Stimulated activated CD8-positive, alpha-beta memory T cell treated with anti-CD3 and anti-CD28 coated beads, Interleukin-15, amount 100 ng/mL, for 48 hours (primary cell): ENCODE measurements around the gene MAP2K4.

Experiments
- DNase-seq, 2 donors: peaks; one replicate each; pipeline ENCODE4 v3.0.0-alpha.2; 2020; ENCODE audit warnings: low read depth in 2 of 2

Gene MAP2K4

DNA sequence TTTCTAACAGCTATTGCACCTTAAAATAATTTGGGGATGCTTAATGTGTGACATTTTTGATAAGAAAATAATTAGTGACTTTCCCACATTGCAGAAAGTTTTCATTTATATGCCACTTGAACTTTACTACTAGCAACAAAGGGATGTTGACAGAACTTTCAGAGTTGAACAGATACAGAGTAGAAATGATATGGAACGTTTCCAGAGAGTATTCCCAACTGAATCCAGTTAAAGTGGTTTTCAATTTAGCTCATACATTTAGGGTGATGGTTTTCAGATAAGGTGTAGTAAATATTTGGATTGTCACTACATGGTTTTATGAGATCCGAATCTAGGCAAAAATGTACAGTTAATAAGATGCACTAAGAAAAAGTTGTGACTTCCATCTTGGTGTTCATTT is 17.3 kb downstream of the MAP2K4 start:
- DNase-seq = no peak

DNA sequence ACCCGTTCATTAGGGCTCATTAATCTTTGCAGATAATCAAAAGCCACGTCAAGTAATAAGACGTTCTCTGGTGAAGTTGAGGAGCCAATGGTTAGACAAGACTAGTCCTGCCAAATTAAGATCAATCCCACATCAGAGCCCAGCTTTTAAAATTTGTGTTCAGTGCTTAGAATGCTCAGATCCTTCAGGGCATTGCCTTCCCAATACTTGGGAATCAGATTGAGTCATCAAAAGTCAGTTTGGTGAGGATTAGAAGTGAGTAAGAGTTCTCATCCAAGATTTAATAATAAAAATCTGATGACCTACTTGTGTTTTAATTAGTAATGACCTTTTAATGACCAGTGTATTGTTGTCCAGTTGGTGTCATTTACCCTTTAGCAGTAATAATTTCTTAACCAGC is 19.8 kb downstream of the MAP2K4 start:
- no peak for DNase-seq

DNA sequence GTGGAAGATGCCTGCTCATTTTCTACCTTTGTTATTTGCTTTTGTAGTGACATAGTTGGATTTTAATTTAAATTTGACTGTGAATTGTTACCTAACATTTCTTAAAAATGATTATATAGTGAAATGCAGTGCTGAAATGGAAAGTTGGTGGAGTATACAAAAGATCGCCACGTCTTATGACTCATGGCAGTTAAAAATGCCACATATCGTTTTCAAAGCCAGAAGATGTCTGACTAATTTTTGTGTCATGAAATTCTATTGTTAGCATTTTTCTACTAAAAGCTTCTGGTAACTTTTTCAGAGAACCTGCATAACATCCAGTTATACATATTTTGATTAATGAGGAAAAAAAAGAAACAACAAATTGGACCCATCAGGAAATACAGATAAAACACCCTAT is 20.6 kb downstream of the MAP2K4 start:
- no peak for DNase-seq

DNA sequence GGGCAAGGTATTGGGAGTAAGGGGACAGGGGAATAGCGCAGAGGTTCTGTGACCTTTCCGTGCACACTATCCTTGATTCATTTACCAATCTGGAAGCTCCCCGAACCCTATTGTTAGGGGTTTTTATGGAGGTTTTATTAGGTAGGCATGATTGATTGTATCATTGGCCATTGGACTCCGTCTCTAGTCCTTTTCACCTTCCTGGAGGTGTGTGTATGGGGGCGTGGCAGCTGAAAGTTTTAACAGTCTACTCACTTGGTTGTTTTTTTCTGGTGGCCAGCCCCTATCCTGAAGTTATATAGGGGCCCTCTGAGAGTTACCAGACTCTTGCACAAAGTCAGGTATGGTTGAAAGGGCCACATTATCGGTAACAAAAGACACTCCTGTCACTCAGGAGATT is 23.0 kb downstream of the MAP2K4 start:
- DNase-seq = no peak

DNA sequence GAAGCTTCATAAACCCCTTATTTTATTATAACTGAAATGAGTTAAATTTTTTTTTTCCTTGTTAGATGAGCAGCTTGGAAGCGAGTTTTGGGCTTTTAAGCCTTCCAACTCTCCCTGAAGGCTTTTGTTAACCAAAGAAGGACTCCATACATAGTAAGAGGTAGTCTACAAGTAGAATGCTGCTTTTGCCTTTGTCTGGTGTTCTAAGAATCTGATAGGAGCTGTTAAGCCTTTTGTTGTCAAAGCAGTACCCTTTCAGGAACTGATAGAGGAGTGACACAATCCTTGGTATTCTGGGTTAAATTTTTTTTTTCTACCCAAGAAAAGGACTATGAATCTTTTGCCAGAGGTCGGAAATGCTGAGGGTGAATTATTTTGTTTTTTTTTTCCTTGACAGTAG is 26.1 kb downstream of the MAP2K4 start:
- no peak for DNase-seq

DNA sequence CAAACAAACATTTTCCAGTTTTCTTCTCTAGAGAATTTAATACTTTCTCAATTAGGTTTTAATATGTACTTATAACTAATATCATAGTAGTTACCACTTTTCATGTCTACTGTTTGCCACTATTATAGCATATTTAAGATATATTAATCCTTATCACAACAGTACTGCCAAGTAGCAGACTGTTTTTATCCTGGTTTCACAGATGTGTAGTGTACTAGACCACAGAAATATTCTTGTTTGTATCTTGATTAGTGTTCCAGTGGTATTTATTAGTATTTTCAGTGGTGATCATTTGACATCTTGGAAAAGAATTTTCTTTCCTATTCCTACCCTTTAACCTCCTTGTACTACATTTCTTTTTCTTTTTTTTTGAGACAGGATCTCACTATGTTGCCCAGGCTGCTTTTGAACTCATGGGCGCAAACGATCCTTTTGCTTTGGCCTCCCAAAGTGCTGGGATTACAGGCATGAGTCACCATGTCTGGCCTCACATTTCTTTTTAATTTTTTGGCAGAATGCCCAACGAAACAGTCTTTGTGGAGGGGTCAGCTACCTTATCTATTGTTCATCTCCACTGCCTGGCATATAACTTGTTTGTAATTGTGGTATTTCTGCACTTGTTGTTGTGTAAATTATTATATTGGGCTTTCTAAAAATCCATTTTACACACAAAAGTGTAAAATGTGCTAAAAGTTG is 27.2 kb downstream of the MAP2K4 start:
- no peak for DNase-seq

DNA sequence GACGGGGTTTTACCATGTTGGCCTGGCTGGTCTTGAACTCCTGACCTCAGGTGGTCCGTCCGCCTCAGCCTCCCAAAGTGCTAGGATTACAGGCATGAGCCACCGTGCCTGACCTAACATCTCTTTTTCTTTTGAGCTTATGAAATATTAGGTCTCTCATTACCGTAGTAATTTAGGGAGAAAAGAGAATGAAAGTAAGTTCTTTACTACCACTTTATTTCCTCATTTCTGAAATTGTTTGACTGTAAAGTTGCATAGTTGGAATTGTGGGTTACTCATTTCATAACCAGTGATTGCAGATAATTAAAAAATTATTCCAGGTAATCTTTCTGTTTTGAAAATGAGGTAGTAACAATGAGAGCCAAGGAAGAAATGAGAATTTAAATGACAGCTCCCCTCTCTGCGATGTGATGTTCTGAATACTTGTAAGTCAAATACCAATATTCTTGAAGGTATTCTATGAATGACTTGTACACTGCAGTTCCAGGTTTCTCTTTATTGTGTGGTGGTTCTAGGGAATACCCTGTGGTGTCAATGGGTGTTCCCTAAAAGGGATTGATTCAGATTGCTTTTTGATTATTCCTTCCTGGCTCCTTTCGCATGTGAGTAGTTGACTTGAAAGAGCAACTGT is 28.3 kb downstream of the MAP2K4 start:
- DNase-seq = no peak

DNA sequence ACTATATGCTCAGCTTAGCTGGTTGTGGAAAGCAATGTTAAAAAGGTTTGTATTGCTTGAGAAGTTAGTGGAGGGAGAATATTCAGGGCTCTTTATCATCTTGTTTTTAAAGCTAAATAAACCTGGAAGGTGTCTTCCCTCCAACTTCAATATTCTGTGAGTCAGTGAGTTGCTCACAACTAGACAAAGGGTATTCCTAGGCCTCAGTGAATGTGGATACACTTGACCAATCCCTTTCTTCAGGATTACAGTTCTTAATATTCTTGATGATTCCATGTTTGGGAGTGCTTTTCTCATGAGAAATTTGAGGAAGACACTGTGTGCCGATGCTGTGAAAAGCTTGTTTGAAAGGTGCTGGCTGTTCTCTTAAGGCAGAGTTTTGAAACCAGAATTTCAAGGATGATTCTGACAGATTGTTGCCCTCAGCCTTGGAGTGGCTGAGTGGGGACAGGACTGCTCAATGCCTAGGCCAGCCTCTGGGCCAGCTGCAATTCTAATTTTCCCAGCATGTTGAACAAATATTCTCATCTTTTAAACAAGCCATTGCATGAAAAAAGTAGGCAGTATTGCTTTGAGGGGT is 30.1 kb downstream of the MAP2K4 start:
- DNase-seq = no peak

DNA sequence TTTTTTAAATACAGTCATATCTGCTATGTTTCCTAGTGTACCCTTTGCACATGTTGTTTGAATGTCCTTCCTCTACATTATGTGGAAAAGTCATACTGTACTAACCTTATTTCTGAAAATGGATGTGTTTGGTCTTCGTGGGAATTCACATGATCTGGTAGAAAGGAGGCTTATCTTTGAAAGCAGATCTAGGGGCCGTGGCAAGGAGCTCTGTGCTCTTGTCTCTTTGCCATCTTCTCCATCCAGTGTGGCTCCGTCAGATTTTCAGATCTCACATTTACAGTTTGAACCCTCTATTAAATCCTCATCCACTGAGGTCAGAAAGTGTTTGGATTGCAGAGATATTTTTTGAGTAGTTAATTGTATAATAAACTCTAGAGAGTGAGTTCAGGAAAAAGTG is 32.9 kb downstream of the MAP2K4 start:
- no peak for DNase-seq

DNA sequence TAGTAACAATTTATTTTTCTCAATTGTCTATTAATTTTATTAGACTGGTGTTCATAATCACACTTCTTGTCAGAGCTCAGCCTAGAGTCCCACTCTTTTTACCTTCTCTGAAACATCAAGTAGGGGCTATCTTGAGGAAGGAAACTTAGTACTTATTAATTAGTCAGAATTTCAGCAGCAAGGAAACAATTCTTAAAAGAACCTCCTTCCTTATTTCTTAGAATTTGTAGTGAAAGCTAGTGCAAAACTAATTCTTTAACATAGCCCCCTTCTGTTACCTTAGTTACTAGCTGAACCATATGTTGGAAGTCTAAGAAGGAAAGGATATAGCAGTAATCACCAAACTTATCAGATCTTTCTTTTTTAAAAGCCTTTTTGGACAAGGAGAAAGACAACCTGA is 35.2 kb downstream of the MAP2K4 start:
- DNase-seq = no peak

DNA sequence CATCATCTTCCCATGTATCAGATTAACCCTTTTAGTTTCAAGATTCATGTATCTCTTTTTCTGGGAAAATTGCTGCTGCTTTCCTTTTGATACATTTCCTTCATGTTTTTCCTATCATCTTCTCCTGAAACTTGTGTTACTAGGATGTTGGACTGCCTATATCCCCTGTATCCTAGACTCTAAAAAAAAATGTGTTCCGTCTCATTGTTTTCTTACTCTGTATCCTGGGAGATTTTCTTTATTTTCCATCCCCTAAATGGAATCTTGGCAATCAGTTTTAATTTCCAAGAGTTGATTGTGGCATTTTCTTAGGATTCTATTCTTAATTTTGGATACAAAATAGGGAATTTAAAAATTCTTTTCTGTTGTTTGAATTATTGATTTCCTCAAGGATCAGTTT is 36.8 kb downstream of the MAP2K4 start:
- DNase-seq = no peak

DNA sequence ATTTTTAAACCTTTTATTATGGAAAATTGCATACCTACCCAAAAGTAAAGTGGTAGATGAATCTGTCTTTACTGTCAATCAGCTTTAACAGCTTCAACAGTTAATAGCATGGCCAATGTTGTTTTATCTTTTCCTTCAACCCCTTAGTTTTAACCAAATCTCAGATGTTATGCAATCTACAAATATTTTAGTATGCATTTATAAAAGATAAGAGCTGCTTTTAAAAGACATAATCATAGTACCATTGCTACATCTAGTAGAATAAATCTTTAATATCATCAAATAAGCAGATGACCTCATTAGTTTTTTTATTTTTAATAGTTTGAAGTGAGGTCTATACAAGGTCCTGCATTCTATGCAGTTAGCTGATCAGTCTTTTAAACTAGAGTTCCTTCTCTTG is 37.9 kb downstream of the MAP2K4 start:
- no peak for DNase-seq

DNA sequence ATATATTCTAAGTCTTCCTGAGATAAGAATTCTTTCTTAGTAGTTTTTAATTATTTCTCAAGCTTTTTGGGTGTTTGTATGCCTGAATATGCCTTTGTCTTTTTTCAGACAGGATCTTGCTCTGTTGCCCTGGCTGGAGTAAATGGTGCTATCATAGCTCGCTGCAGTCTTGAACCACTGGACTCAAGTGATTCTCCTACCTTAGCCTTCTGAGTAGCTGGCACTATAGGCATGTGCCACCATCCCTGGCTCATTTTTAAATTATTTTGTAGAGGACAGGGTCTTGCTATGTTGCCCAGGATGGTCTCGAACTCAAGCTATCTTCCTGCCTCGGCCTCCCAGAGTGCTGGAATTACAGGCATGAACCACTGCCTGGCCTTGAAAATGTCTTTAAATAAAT is 41.6 kb downstream of the MAP2K4 start:
- no peak for DNase-seq

DNA sequence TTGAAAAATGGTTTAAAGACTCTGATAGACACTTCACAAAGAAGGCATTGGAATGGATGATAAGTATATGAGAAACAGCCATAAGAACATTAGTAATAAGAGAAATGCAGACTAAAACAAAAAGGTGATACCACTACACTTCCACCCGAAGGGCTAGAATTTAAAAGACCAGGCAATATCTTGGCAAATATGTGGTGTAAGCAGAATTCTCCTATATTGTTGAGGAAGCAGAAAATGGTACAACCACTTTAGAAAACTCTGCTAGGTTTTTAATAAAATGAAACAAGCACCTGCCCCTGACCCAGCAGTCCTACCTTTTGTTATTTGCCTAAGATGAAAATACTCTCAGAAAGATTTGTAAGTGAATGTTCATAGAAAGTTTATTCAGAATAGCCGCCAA is 43.7 kb downstream of the MAP2K4 start:
- no peak for DNase-seq

DNA sequence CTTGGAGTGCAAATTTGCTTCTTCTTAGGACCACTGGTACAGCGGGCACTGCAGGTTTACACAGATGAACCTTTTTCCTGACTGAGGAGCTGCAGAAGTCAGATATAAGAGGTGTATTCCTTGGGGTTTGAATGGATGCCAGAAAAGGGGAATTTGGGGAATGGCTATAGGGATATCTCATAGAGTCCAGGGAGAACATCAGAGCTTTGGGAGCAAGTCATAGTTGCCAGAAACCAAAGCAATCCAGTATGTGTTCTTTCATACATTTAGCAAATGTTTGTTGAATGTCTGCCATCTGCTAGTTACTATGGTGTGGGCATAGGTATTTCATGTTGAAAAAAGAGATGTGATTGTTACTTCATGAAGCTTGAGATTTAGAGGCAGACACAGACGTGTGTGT is 46.8 kb downstream of the MAP2K4 start:
- no peak for DNase-seq

DNA sequence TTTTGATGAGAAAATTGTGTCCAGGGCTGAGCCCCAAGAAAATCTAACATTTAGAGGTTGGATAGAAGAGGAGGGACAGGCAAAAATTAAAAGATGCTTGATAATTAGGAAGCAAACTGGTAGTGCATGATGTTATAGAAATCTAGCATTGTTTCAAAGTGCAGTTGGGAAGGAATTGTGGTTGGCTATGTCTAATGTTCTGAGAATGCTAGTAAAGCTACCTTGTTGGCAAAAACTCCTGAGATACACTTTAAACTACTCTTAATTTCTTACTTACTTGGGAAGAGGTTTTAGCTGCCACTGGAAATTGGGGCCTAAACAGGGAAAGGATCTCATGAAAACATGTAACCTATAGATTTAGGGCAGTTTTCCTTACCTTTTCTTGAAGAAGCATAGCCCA is 48.3 kb downstream of the MAP2K4 start:
- DNase-seq = no peak

DNA sequence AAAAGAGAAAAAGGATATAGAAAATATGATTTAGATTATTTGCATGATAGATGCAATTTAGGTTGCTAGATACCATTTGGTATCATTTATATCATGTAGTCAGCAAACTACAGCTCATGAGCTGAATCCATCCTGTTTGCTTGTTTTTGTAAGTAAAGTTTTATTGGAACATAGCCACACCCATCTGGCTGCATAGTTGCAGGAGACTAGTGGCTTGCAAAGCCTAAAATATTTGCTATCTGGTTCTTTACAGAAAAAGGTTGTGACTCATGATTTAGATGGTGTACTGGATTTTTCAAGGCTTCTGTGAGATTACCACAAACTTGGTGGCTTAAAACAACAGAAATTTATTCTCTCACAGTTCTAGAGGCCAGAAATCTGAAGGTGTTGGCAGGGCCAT is 49.9 kb downstream of the MAP2K4 start:
- no peak for DNase-seq

DNA sequence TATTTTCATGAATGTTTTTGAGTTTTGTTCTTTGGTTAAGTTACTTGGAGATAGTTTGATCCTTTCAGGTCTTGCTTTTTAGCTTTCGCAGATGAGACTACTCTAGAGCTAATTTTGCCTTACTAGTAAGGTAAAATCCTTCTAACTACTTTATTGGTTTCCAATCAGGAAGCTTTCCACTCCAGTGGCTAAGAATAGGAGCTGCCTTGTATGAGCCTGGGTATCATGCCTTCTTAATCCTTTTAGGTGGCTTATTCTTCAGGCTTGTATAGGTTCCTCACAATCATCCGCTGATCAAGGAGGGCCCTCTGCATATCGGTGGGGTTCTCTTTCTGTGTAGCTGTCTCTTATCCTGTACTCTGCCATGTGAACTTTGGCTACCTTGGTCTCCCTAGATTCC is 53.7 kb downstream of the MAP2K4 start:
- no peak for DNase-seq

DNA sequence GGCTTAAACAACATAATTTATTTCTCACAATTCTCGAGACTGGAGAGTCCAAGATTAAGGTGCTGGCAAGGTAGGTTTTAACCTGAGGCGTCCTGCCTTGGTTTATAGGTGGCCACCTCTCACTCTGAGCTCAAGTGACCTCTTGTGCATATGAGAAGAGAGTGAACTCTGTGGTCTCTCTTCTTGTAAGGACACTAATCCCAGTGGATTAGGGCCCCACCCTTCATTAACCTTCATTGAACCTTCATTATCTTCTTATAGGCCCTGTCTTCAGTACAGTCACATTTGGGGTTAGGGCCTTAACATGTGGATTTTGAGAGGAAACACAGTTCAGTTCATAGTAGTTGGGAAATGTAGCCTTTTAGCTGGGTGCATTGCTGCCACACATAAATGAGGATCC is 57.1 kb downstream of the MAP2K4 start:
- DNase-seq = no peak

DNA sequence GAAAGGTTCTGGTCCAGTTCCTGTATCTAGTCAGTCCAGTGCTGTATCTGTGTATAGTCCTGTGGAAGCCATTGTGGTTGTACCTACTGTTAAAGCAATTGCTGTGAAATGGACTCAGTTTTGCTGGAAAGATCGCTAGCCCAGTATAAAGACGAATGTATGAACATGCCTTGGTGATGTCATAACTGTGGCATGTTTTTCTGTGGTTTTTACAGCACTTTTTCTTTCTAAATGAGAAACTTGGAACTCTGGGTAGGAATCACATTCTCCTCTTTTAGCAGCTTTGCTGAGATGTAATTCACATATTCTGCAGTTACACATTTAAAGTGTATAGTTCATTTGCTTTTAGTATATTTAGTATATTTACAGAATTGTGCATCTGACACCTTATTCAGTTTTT is 58.1 kb downstream of the MAP2K4 start:
- no peak for DNase-seq

DNA sequence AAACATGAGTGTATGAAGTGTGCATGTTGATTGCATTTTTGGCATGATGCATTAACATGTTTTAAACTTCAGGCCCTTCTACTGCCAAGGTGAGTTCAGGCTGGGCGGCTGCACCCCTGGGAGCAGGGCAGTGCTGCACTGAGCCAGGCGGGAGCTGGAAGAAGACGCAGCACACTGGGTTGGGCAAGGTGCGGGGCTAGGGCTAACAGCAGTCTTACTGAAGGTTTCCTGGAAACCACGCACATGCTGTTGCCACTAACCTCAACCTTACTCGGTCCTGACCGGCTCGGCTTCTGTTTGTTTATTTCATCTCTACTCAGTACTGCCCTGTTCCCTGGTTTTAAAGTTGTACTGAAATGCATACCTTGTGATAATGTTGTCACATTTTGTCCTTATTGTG is 61.0 kb downstream of the MAP2K4 start:
- DNase-seq = no peak

DNA sequence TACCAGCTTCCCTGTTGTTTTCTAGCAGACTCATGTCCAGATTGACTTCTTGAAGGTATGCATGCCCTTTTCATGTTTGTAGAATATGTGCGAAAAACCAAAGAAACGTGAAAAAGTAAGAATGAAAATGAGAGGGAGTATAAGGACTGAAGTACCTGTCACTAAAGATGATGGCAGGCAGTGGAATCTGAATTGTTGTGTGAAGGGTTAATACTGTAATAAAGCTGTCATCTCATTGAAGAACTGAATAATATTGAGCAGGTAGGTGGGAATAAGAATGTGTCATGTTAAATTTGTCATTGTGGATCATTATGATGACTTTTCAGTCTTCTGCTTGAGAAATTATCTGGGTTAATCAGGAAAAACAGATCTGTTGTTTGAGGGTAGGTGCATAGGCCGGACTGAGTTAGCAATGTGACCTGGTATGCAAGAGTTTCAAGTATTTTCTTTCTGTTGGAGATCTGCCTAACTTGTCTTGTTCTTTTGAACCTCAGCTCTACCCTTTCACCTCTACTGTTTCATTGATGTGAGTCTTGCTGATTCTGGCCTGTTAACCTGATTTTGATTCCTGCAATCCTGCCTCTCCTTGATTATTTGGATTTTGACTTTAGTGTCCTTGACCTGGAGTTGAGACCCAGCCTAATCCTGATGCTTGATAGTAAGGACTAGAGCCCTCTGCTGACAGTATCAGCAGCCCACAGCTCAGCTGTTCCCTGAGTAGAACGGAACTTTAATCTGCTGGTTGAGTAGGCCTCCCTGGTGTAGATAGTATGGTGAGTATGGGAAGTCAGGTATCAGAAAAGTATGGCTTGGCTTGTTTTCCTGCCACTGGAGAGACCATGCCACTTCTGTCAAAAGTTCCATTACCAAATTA is 64.6 kb downstream of the MAP2K4 start:
- no peak for DNase-seq

DNA sequence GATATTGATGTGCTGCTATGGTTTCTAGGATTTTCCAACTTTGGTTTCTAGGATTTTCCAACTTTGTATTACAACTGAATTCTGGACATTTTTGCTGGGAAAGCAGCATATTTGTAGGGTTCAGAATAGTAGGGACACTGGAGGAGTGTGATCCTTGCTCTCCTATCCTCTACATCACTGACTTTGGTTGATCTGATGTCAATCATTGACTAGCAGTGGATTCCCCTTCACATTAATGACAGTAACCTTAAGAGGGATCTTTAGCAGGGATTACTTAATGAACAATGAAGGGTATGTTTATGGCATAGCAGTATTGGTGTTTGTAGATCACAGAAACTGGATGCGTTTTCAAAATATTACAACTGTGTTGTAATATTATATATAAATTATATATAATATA is 67.4 kb downstream of the MAP2K4 start:
- DNase-seq = no peak
